GM12878 (cell line): ENCODE results near the gene GMPPB. TPM values are rescaled to one million over a fixed set of nuclear protein-coding genes. Genes with fewer than 3 reads are reported as not detected.
"Not testable (repeated sequence)": the region's sequence is repeated elsewhere in the genome, so short reads cannot be mapped to it uniquely, and the experiment has no call there.

Experiments used
- ATAC-seq: fragments of 200-7000 bp; cut with Tn5 transposase; 3 replicates; pipeline ENCODE4 v1.9.1; 2020; ENCODE audit warnings: mild to moderate bottlenecking, moderate library complexity
- BruUV-seq: library from RNA; stranded (reverse); fragments of 400-500 nt; replicated peaks from 2 replicates; lab custom pipeline; 2021; lab: Mats Ljungman, UMichigan
- CTCF ChIA-PET: fragments of 300-600 bp; sonication (Branson Sonifier 250); formaldehyde crosslinking; extraction: SDS; loops from one replicate; lab custom pipeline; 2021; ENCODE audit warnings: inconsistent platforms; lab: Yijun Ruan, JAX
- POLR2A ChIA-PET: fragments of 350-600 bp; formaldehyde crosslinking; extraction: SDS; loops from one replicate; lab custom pipeline; 2021; ENCODE audit warnings: inconsistent platforms; lab: Charles Lee
- RAD21 ChIA-PET: fragments of 300-600 bp; sonication (Branson Sonifier 250); formaldehyde crosslinking; loops from one replicate; lab custom pipeline; 2023; ENCODE audit warnings: antibody characterized with exemption; ENCODE audit not compliant: unreplicated experiment; lab: Charles Lee
- SMC1A ChIA-PET: fragments of 300-600 bp; sonication (Branson Sonifier 250); formaldehyde crosslinking; loops from one replicate; lab custom pipeline; 2023; ENCODE audit not compliant: unreplicated experiment, uncharacterized antibody; lab: Charles Lee
- DNase-seq: peaks from one replicate; pipeline ENCODE4 v3.0.0-alpha.2; 2011; ENCODE audit warnings: low read depth, low spot score
- FAIRE-seq: peaks from 3 replicates; lab custom pipeline; 2011; peaks lifted over from hg19 to GRCh38; lab: Jason Lieb, UNC
- H2AFZ ChIP-seq: 2 replicates; pipeline ENCODE4 v1.6.0; 2011; ENCODE audit warnings: low read depth, low read length, control low read depth; ENCODE audit not compliant: control insufficient read depth
- H3K27ac ChIP-seq: 2 replicates; pipeline ENCODE4 v1.5.1; 2011; ENCODE audit warnings: control low read depth; ENCODE audit not compliant: control insufficient read depth, insufficient read depth
- H3K27me3 ChIP-seq, 2 experiments: replicated peaks in 1 of 2; 2 replicates each; pipeline versions ENCODE4 v1.6.0 to v1.6.1; 2011; ENCODE audit warnings: low read length in 1 of 2; ENCODE audit not compliant: control insufficient read depth in 2 of 2, insufficient read depth in 2 of 2
- H3K36me3 ChIP-seq, 2 experiments: 2 replicates each; pipeline ENCODE4 v1.5.1; 2011; ENCODE audit warnings: low read length in 1 of 2; ENCODE audit not compliant: control insufficient read depth in 2 of 2, insufficient read depth in 2 of 2
- H3K4me1 ChIP-seq: 2 replicates; pipeline ENCODE4 v1.6.1; 2011; ENCODE audit warnings: mild to moderate bottlenecking, low read length, moderate library complexity, mixed read lengths; ENCODE audit not compliant: control insufficient read depth, insufficient read depth
- H3K4me2 ChIP-seq: 2 replicates; pipeline ENCODE4 v1.6.0; 2011; ENCODE audit warnings: control low read depth; ENCODE audit not compliant: control insufficient read depth, insufficient read depth
- H3K4me3 ChIP-seq: fragments of 200-600 bp; sonication (generic); 2 replicates; pipeline ENCODE4 v1.5.1; 2016
- H3K79me2 ChIP-seq: 2 replicates; pipeline ENCODE4 v1.6.0; 2011; ENCODE audit warnings: low read length; ENCODE audit not compliant: control insufficient read depth, insufficient read depth
- H3K9ac ChIP-seq: 2 replicates; pipeline ENCODE4 v1.8.0; 2011; ENCODE audit warnings: low read length, control low read depth, mixed read lengths; ENCODE audit not compliant: control insufficient read depth, insufficient read depth
- H3K9me3 ChIP-seq: replicated peaks from 3 replicates; pipeline ENCODE4 v1.5.1; 2011; ENCODE audit warnings: mild to moderate bottlenecking, low read length; ENCODE audit not compliant: control insufficient read depth, insufficient read depth
- H4K20me1 ChIP-seq: 2 replicates; pipeline ENCODE4 v1.6.0; 2011; ENCODE audit not compliant: control insufficient read depth, insufficient read depth
- POLR2A ChIP-seq: IDR thresholded peaks from 2 replicates; pipeline ENCODE4 v1.6.1; 2011; ENCODE audit warnings: low read depth, mild to moderate bottlenecking, low read length
- WGBS: methylation state at CpG from one replicate; pipeline ENCODE4 v1.1.6; 2016; ENCODE audit warnings: low lambda C conversion rate; ENCODE audit not compliant: insufficient replicate concordance, insufficient coverage; ENCODE audit errors: missing lambda C conversion rate; 5-methylcytosine and 5-hydroxymethylcytosine counted together
- in situ Hi-C: fragments of 300-500 bp; cut with MboI; formaldehyde crosslinking; loops from 9 replicates; pipeline ENCODE4 v1.14.3; 2018; ENCODE audit warnings: mixed read lengths
- intact Hi-C: fragments of 100-400 bp; cut with micrococcal nuclease; formaldehyde crosslinking; loops from one replicate; pipeline ENCODE4 v1.14.2; 2022; ENCODE audit not compliant: unreplicated experiment
- polyA plus RNA-seq, 11 experiments: library from polyadenylated mRNA; depleted of rRNA in 4 of 11; unstranded in 6 of 11; stranded (reverse) in 5 of 11; fragments of >200 nt; fragmentation: Nextera tagmentation in 4 of 11; fragmentation: Illumina TruSeq in 1 of 11; extraction: Ambion mirVana in 4 of 11; extraction: Trizol in 1 of 11; gene quantifications; 1 replicate in 1 of 11; 2 replicates in 10 of 11; pipeline versions ENCODE4 v1.2.1 to v1.2.3, GENCODE V29; 2011 to 2016; ENCODE audit warnings: inconsistent platforms in 2 of 11, missing spikeins in 2 of 11, low read depth in 1 of 11
- total RNA-seq, 4 experiments: library from RNA; depleted of rRNA in 3 of 4; stranded (reverse); fragments of >200 nt in 3 of 4; fragmentation: Illumina TruSeq in 1 of 4; extraction: Trizol in 1 of 4; gene quantifications; 2 replicates each; pipeline versions ENCODE4 v1.2.1 to v1.2.3, GENCODE V29; 2013 to 2021

The GMPPB gene
- total and polyA plus RNA-seq, 10 of the 15 experiments (the other 5 are each of a cell fraction or from before 2014, with no cell fraction given) = 2.3 to 99.5 (median 23.3) TPM

GRCh38 chr3:49686769-49687423 lies 36.9 kb downstream of the GMPPB start:
- peak; percentile 34; the same call in 1 of the 2 replicates for TF ChIP-seq POLR2A
- peaks cover 0 to 13% of the 10 kb centered on the region in 2 experiments; a peak in 3 of 4 replicates for H3K36me3 ChIP-seq
- H3K9ac ChIP-seq, intact Hi-C loops, in situ Hi-C loops, H2AFZ ChIP-seq, SMC1A ChIA-PET, FAIRE-seq, H4K20me1 ChIP-seq, H3K27me3 ChIP-seq, BruUV-seq, RAD21 ChIA-PET, POLR2A ChIA-PET, H3K4me1 ChIP-seq, H3K4me3 ChIP-seq, H3K9me3 ChIP-seq, DNase-seq, ATAC-seq, CTCF ChIA-PET, H3K27ac ChIP-seq: not testable (repeated sequence)
- peak overlapping the region; percentile 25; the same call in 1 of the 2 replicates for H3K4me2 ChIP-seq
- WGBS = 49% methylated on average over 28 of the region's 44 CpGs
- H3K79me2 ChIP-seq = peaks cover 14% of the 10 kb centered on the region

- H3K4me3 ChIP-seq, H3K9ac ChIP-seq, DNase-seq, H3K4me1 ChIP-seq, in situ Hi-C loops, POLR2A ChIA-PET, H3K27me3 ChIP-seq, H4K20me1 ChIP-seq, H3K9me3 ChIP-seq, BruUV-seq, ATAC-seq, H3K27ac ChIP-seq, FAIRE-seq, H2AFZ ChIP-seq, intact Hi-C loops, SMC1A ChIA-PET, RAD21 ChIA-PET, CTCF ChIA-PET: not testable (repeated sequence)
- Histone ChIP-seq H3K4me2 (peak overlapping the region; percentile 25; the same call in 1 of the 2 replicates), H3K79me2 (peaks cover 14% of the 10 kb centered on the region), H3K36me3 (peaks cover 0 to 18% of the 10 kb centered on the region in 2 experiments; a peak in 3 of 4 replicates)
- 9% methylated on average over 15 of the region's 29 CpGs for WGBS
These were observed 37.4 kb downstream of the GMPPB start for GRCh38 chr3:49686346-49686745.

GRCh38 chr3:49685846-49686245 lies 37.9 kb downstream of the GMPPB start:
- H3K4me1 ChIP-seq, DNase-seq, H3K9ac ChIP-seq, H3K4me3 ChIP-seq, POLR2A ChIA-PET, H3K27ac ChIP-seq, CTCF ChIA-PET, BruUV-seq, H3K27me3 ChIP-seq, H2AFZ ChIP-seq, FAIRE-seq, SMC1A ChIA-PET, H3K9me3 ChIP-seq, ATAC-seq, RAD21 ChIA-PET, H4K20me1 ChIP-seq, in situ Hi-C loops, intact Hi-C loops, H3K4me2 ChIP-seq: not testable (repeated sequence)
- WGBS = 54% methylated on average over 35 of the region's 36 CpGs
- Histone ChIP-seq H3K79me2 (peaks cover 12% of the 10 kb centered on the region), H3K36me3 (peaks cover 0 to 21% of the 10 kb centered on the region in 2 experiments; a peak in 3 of 4 replicates)

GRCh38 chr3:49685103-49685502 lies 38.6 kb downstream of the GMPPB start:
- H3K9me3 ChIP-seq, POLR2A ChIA-PET, H3K4me3 ChIP-seq, H3K27me3 ChIP-seq, intact Hi-C loops, in situ Hi-C loops, FAIRE-seq, H3K9ac ChIP-seq, BruUV-seq, SMC1A ChIA-PET, H3K4me1 ChIP-seq, H4K20me1 ChIP-seq, H2AFZ ChIP-seq, CTCF ChIA-PET, H3K27ac ChIP-seq, DNase-seq, RAD21 ChIA-PET, H3K4me2 ChIP-seq, ATAC-seq, H3K79me2 ChIP-seq: not testable (repeated sequence)
- H3K36me3 ChIP-seq = peaks cover 7 to 24% of the 10 kb centered on the region in 2 experiments; a peak in 3 of 4 replicates
- 94% methylated on average over 10 of the region's 10 CpGs for WGBS
